Anterior cingulate cortex (tissue), 58 donors: ENCODE data around the gene QTRT2.

Experiments used
- DNase-seq, 58 donors: peaks; one replicate each; lab custom pipeline; 2025; lab: John Stamatoyannopoulos, UW

The QTRT2 gene

DNA sequence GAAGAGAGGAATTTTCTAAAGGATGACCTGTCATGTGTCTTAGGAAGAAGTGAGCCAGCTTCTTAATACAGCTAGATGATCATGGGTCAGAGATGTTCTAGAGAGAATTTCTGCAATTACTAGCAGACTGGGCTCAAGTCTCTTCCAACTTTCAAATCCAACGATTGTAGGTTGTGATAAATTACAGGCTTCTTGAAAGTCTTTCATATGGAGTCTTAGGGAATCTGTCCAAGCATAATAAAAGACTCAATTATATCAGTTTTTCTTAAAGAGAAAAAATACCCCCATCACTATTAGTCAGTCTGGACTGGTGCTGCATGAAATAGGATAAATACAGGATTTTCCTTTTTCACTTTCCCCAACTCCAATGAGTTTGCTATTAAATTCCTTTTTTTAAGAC is 63.2 kb downstream of the QTRT2 start:
- no peak for DNase-seq

GRCh38 chr3:114120211-114120610 is 63.7 kb downstream of the QTRT2 start:
- DNase-seq = no peak

DNA sequence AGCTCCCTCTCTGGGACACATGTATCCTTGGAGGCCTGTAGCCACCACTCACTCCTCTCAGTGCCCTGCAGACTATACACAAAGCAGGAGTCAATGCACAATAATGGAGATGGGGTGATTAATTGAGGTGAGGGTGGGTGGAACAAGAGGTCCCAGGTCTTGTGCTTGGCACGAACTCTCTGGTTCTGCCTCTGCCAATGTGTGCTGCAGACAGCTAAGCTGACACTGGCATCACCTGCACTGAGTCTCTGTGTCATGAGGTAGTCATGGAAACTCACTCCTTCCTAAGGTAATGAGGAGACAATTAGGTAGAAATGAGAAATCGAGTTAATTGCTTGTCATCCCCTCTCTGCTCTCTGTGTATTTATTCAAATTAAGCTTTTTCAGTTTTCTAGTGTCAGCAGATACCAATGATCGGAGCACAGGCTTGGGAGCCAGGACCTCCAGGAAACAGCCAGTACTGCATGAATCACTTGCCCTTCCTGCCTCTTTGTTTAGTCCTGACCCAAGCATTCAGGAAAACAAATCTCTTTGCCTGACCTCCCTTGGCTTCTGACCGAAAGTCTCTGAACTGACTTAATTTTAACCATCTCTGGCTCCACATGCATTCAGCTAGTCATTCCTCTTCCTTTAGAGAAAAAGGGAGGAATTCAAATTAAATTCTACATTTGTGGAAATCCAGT is 65.6 kb downstream of the QTRT2 start:
- peak in 3 of 58 donors; percentile 12 to 28 (median 21) for DNase-seq

- no peak for DNase-seq
Measured at GRCh38 chr3:114126461-114126860, 69.9 kb downstream of the QTRT2 start.

GRCh38 chr3:114127517-114127916 is 71.0 kb downstream of the QTRT2 start:
- no peak for DNase-seq

GRCh38 chr3:114128231-114128630 is 71.7 kb downstream of the QTRT2 start:
- no peak for DNase-seq

GRCh38 chr3:114128826-114129225 is 72.3 kb downstream of the QTRT2 start:
- DNase-seq = no peak

GRCh38 chr3:114132500-114132899 is 76.0 kb downstream of the QTRT2 start:
- no peak for DNase-seq

DNA sequence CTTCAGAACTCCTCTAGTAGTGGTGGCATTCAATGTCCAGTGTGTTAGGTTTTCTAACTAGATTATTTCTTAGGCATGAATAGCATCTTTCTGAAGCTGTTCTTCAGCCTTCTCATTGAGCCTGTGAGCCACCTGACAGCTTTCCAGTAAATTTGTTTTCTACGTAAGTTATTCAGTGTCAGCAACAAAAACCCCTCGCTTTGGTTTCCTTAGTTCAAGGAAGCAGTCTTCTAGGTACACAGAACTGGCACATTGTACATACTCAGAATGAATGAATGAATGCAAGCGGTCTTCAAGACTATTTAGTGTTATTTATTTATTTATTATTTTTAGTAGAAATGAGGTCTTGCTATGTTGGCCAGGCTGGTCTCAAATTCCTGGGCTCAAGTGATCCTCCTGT is 77.4 kb downstream of the QTRT2 start:
- DNase-seq = no peak
